T-helper 2 cell treated with Interferon-gamma antibody and Interleukin-4, amounts not matched to agents 5 μg/mL and 100 μg/mL, for 36 hours (primary cell): ENCODE results near the gene DDX10.

Experiments
- DNase-seq: peaks from one replicate; pipeline ENCODE4 v3.0.0; 2021; ENCODE audit warnings: low spot score
- H3K27ac Mint-ChIP-seq: one replicate; pipeline ENCODE4 v1.8.0; 2021; ENCODE audit warnings: mild to moderate bottlenecking, mixed read lengths
- H3K27me3 Mint-ChIP-seq: one replicate; pipeline ENCODE4 v1.8.0; 2021; ENCODE audit warnings: low read depth, mixed read lengths
- H3K36me3 Mint-ChIP-seq: one replicate; pipeline ENCODE4 v1.8.0; 2021; ENCODE audit warnings: low read depth, mixed read lengths
- H3K4me1 Mint-ChIP-seq: one replicate; pipeline ENCODE4 v1.8.0; 2021; ENCODE audit warnings: low read depth, mixed read lengths
- H3K4me3 Mint-ChIP-seq: one replicate; pipeline ENCODE4 v1.8.0; 2022; ENCODE audit warnings: mild to moderate bottlenecking, moderate library complexity, mixed read lengths
- H3K9me3 Mint-ChIP-seq: one replicate; pipeline ENCODE4 v1.8.0; 2021; ENCODE audit warnings: mixed read lengths

DDX10 gene

DNA sequence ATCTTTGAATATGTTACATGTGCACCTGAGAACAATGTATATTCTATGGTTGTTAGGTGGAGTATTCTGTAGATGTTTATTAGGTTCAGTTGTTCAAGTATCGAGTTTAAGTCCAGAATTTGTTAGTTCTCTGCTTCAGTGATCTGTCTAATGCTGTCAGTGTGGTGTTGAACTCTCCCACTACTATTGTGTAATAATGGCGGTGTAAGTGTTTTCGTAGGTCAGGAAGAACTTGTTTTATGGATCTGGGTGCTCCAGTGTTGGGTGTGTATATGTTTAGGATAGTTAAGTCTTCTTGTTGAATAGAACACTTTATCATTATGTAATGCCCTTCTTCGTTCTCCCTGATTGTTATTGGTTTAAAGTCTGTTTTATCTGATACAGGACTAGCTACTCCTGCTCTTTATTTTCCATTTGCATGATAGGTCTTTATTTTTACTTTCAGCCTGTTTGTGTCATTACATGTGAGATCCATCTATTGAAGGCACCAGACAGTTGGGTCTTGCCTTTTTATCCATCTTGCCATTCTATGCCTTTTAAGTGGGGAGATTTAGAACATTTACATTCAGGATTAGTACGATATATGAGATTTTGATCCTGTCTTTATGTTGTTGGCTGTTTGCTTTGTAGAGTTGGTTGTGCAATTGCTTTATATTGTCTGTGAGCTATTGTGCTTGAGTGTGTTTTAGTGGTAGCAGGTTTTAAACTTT is 121.6 kb downstream of the DDX10 start:
- Mint-ChIP-seq H3K27ac (no peak overlapping the region), H3K4me3 (no peak overlapping the region), H3K9me3 (peaks cover 3% of the 10 kb centered on the region), H3K36me3 (peaks cover 2% of the 10 kb centered on the region), H3K4me1 (peaks cover 29% of the 10 kb centered on the region), H3K27me3 (no peaks in the 10 kb centered on the region)
- DNase-seq, result no peak

DNA sequence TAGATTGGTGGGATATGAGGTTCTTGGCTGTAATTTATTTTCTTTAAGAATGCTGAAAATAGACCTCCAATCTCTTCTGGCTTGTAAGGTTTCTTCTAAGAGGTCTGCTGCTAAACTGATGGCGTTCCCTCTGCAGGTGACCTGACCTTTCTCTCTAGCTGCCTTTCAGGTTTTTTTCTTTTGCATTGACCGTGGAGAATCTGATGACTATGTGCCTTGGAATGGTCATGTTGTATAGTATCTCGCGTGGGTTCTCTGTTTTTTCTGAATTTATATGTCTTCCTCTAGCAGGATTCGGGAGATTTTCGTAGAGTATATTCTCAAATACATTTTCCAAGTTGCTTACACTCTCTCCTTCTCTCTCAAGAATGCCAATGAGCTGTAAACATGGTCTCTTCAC is 122.2 kb downstream of the DDX10 start:
- Mint-ChIP-seq H3K27ac (no peak overlapping the region), H3K27me3 (no peaks in the 10 kb centered on the region), H3K4me1 (peaks cover 27% of the 10 kb centered on the region), H3K36me3 (peaks cover 2% of the 10 kb centered on the region), H3K4me3 (no peak overlapping the region), H3K9me3 (peaks cover 3% of the 10 kb centered on the region)
- DNase-seq, result no peak

DNA sequence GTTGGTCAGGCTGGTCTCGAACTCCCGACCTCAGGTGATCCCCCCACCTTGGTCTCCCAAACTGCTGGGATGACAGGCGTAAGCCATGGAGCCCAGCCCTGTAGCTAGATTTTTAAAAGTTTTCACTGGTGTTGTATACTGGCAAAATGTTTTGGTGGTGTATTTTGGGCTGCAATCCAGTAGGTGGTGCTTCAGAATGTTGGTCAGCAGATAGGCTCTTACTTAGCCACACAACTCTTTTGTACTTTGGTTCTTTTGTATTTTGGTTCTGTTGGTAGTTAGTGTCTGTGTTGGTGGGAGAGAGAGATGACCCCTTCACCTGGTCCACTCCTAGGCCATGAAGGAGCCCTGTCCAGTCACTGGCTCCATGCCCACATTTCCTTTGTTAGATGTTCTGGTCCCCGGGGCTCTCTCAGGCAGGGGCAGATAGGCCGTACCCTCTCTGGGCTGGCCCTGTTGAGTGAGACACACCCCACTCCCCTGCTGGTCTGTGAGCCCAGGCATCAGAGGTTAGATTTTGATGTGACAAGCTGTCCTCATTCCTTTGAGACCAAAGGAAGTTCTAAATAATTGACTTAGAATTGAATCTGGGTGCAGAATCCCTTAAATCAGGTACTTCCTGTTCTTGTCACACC is 123.8 kb downstream of the DDX10 start:
- H3K4me3 Mint-ChIP-seq, result no peak overlapping the region
- DNase-seq, result no peak
- peaks cover 24% of the 10 kb centered on the region for H3K4me1 Mint-ChIP-seq
- no peaks in the 10 kb centered on the region for H3K27me3 Mint-ChIP-seq
- no peaks in the 10 kb centered on the region for H3K36me3 Mint-ChIP-seq
- H3K9me3 Mint-ChIP-seq, result no peaks in the 10 kb centered on the region
- H3K27ac Mint-ChIP-seq, result no peak overlapping the region

DNA sequence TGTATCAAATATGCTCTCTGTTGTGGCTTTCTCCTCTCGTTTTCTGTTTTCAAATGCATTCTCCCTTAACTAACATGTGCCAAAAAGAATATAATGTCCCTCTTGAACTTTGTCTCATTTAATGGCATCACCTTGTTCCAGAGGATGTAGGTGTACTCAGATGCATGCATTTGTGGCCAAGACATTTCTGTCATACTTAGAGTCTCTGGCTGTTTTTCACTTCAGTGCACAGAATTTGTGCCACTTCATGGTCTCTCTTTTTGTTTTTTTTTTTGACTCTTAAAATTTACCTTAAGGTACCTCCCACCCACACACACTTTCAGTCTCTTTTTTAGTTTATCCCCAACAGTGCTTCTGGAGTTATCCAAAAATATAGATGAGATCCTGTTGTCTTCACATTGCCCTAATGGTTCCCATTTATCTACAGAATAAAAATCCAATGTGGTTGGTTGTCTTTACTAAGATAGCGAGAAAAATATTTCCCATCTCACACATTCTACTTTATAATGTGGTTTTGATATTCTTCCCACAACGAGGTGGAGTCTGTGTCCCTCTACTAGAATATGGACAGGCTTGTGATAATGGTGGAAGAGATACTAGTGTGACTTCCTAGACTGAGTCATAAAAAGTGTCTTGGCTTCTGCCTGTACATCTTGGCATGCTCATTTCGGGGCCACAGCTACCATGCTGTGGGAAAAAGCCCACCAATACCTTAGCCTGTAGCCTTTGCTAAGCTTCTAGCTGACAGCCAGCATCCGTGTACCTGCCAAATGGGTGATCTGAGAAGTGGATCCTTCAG is 125.8 kb downstream of the DDX10 start:
- no peak overlapping the region for H3K27ac Mint-ChIP-seq
- H3K36me3 Mint-ChIP-seq, result no peaks in the 10 kb centered on the region
- no peak overlapping the region for H3K4me3 Mint-ChIP-seq
- H3K4me1 Mint-ChIP-seq, result peaks cover 12% of the 10 kb centered on the region
- no peaks in the 10 kb centered on the region for H3K27me3 Mint-ChIP-seq
- H3K9me3 Mint-ChIP-seq, result no peaks in the 10 kb centered on the region
- no peak for DNase-seq

DNA sequence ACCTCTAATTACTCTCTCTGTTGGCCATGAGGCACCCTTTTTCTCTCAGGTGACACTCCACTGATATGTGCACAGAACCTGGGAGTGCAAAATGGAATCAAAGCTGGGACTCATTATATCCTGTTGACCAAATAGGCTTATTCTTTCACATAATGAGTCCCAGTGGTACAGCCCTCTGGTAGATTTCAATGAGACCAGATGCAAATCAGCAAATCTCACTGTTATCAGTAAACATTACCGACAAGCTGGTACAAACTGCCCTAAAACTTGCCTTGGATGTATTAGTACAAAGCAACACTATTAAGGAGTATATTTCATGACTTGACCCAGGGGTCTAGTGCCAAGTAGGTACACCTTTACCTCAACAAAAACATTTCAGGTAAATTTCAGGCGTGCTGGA is 128.3 kb downstream of the DDX10 start:
- H3K9me3 Mint-ChIP-seq, result no peaks in the 10 kb centered on the region
- H3K27me3 Mint-ChIP-seq, result no peaks in the 10 kb centered on the region
- no peak overlapping the region for H3K4me3 Mint-ChIP-seq
- H3K27ac Mint-ChIP-seq, result no peak overlapping the region
- DNase-seq, result no peak
- no peaks in the 10 kb centered on the region for H3K36me3 Mint-ChIP-seq
- H3K4me1 Mint-ChIP-seq, result peaks cover 8% of the 10 kb centered on the region

DNA sequence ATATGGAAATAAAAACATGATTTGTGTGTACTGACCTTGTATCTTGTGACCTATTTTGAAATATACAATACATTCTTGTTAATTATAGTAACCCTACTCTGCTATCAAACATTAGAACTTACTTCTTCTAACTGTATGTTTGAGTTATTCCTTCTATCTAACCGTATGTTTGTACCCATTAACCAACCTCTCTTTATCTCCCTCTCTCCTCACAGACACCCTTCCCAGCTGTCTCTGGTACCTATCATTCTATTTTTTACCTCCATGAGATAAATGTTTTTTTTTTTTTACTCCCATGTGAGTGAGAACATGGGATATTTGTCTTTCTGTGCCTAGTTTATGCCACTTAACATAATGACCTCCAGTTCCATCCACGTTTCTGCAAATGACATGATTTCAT is 128.7 kb downstream of the DDX10 start:
- no peak overlapping the region for H3K27ac Mint-ChIP-seq
- H3K9me3 Mint-ChIP-seq, result no peaks in the 10 kb centered on the region
- H3K4me1 Mint-ChIP-seq, result peaks cover 8% of the 10 kb centered on the region
- H3K4me3 Mint-ChIP-seq, result no peak overlapping the region
- H3K36me3 Mint-ChIP-seq, result no peaks in the 10 kb centered on the region
- H3K27me3 Mint-ChIP-seq, result no peaks in the 10 kb centered on the region
- no peak for DNase-seq

DNA sequence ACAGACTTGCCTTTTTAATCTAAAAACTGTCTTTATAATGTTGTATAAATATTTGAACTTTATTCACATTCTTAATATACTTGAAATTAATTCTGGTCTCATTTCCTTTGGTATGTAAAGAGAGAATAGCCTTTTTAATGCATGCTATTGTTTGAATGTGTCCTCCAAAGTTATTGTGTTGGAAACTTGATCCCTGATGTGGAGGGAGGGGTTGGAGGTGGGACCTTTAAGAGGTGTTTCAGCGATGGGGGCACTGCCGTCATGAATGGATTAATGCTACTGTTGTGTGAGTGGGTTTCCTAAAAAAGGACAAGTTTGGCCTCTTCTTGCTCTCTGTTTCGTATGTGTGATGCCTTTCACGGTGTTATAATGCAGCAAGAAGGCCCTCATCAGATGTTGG is 131.7 kb downstream of the DDX10 start:
- Mint-ChIP-seq H3K4me3 (no peak overlapping the region), H3K27ac (no peak overlapping the region), H3K36me3 (no peaks in the 10 kb centered on the region), H3K27me3 (no peaks in the 10 kb centered on the region), H3K9me3 (no peaks in the 10 kb centered on the region), H3K4me1 (no peaks in the 10 kb centered on the region)
- DNase-seq, result no peak

DNA sequence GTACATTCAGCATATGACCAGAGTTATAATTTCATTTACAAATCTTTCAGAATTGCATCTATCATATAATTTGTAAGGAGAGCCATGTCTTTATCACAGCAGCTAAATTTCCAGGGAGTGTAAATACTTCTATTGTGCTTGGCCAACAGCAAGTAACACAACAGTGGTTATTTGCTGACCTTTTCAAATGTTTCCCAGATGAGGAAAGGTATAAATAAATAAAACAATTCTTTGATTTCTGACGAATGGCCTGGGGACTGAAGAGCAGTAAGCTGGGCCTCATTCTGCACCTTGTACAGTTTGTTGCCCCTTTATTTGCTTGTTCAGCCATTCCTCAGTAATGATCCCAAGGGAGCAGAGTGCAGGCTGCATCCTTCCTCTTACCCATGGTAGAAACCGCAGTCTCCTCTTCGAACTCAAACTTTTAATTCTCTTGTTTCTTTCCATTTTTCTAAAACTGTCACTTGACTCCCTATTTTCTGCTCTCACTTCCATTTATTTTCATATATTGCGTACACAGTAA is 132.8 kb downstream of the DDX10 start:
- Mint-ChIP-seq H3K27ac (no peak overlapping the region), H3K4me3 (no peak overlapping the region), H3K27me3 (no peaks in the 10 kb centered on the region), H3K4me1 (no peaks in the 10 kb centered on the region), H3K36me3 (no peaks in the 10 kb centered on the region), H3K9me3 (no peaks in the 10 kb centered on the region)
- DNase-seq, result no peak

DNA sequence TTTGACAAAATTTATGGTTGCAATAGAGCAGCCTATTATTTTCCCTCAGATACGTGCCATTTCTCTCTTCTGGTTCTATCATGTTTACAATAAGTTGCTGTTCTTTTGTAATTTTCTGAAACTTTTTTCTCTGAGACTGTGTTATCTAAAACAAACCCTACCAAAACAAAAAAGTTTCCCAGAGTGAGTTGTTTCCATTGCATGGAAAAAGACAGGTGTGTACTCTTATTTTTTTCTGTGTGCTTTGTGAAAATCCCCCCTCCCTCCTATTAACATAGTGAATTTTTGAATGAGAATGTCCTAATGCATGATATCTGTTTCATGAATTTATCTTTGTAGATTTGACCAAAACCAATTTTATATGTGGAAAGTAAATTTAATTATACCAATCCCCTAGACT is 137.6 kb downstream of the DDX10 start:
- H3K9me3 Mint-ChIP-seq, result no peaks in the 10 kb centered on the region
- H3K27ac Mint-ChIP-seq, result no peak overlapping the region
- no peaks in the 10 kb centered on the region for H3K27me3 Mint-ChIP-seq
- H3K4me3 Mint-ChIP-seq, result no peak overlapping the region
- H3K4me1 Mint-ChIP-seq, result no peaks in the 10 kb centered on the region
- no peak for DNase-seq
- H3K36me3 Mint-ChIP-seq, result peaks cover 4% of the 10 kb centered on the region

DNA sequence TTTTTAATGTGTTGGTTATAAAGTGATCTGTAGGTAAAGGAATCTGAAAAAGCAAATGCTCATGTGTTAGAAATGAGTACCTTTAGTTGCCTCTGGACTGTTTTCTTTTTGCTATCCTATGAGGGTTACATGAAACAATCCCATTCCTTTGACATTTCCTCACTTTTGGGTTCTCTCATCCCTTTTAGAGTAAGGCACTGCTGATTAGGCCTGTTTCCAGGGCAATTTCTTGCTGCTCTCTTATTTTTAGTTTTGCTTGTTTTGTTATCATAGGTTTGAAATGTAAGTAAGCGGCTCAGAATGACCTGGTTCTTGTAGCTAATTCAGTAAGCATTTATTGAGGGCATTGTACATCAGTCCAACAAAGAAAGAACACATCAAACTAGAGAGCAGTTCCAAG is 138.9 kb downstream of the DDX10 start:
- Mint-ChIP-seq H3K4me3 (no peak overlapping the region), H3K27ac (no peak overlapping the region), H3K9me3 (no peaks in the 10 kb centered on the region), H3K4me1 (no peaks in the 10 kb centered on the region), H3K36me3 (peaks cover 4% of the 10 kb centered on the region), H3K27me3 (no peaks in the 10 kb centered on the region)
- DNase-seq, result no peak

DNA sequence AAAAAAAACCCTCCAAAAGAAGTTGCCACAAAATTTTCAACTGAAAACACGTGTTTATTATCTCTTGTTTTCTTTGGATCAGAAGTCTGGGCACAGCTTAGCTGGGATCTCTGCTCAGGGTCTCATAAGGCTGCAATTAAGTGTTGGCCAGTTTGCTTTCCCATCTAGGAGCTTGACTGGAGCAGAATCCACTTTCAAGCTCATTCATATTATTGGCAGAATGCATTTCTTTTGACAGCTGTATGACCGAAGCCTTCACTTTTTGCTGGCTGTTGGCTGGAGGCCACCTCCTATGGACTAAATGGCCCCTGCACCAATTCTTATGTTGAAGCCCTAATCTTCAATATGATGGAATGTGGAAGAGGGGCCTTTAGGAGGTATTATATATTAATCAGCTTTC is 139.6 kb downstream of the DDX10 start:
- no peak overlapping the region for H3K4me3 Mint-ChIP-seq
- no peaks in the 10 kb centered on the region for H3K27me3 Mint-ChIP-seq
- H3K4me1 Mint-ChIP-seq, result peaks cover 4% of the 10 kb centered on the region
- no peak for DNase-seq
- no peaks in the 10 kb centered on the region for H3K9me3 Mint-ChIP-seq
- no peak overlapping the region for H3K27ac Mint-ChIP-seq
- H3K36me3 Mint-ChIP-seq, result peaks cover 5% of the 10 kb centered on the region

DNA sequence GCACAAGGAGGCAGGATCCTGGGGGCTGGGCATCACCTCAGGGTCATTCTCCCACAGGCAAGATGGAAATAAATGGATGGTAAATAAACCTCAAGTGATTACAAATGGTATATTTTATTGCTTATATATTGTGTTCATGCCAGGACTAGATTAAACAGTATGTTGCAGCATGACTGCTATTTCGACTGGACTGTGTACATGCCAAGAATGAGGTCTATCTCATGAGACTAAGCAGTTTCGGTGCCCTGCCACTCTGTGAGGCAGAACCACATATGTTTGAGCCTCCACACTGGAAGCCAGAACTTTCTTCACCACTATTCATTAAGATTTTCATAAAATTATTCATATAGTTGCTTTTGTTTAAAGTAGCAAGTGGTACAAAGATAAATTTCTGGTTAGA is 140.2 kb downstream of the DDX10 start:
- Mint-ChIP-seq H3K4me1 (peaks cover 4% of the 10 kb centered on the region), H3K36me3 (peaks cover 5% of the 10 kb centered on the region), H3K4me3 (no peak overlapping the region), H3K27ac (no peak overlapping the region), H3K27me3 (no peaks in the 10 kb centered on the region), H3K9me3 (no peaks in the 10 kb centered on the region)
- DNase-seq, result no peak

DNA sequence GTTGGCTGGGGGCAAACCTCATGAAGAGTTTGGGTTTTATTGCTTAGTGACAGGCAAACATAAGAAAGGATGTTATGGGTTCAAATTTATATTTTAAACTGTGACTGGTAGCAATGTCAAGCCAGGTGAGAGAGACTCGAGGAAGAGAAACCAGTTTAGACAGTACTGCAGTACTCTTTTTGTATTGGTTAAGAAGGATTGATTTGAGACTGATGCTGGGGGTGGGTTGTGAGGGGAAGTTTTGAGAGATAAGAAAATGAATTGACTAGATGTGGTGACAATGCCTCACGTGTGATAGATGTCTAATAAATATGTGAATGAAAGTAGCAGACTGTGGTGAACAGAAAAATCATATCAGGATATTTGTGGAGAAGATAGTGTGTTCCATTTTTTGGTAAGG is 142.4 kb downstream of the DDX10 start:
- Mint-ChIP-seq H3K27ac (no peak overlapping the region), H3K4me3 (no peak overlapping the region), H3K27me3 (no peaks in the 10 kb centered on the region), H3K9me3 (no peaks in the 10 kb centered on the region), H3K4me1 (peaks cover 4% of the 10 kb centered on the region), H3K36me3 (peaks cover 5% of the 10 kb centered on the region)
- DNase-seq, result no peak

DNA sequence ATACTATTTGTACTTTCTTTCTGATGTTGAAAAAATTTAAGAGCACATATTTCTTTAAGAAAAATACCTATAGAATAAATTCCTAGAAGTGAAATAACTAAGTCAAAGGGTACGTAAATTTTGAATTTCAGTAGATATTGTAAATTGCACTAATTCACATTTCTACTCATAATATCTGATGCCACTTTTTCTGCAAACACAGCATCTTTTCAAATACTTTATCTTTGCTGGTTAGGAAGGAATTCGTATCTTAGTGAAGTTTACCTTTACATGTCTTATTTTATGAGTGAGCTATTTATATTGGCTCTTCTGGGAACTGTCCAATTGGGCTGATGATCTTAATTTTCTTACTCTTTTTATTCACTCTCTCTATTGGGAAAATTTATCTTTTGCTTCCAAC is 148.2 kb downstream of the DDX10 start:
- Mint-ChIP-seq H3K4me3 (no peak overlapping the region), H3K36me3 (peaks cover 2% of the 10 kb centered on the region)

More for the DNA sequence above, 148.2 kb downstream of the DDX10 start:
- H3K9me3 Mint-ChIP-seq, result no peaks in the 10 kb centered on the region
- DNase-seq, result no peak
- H3K4me1 Mint-ChIP-seq, result peaks cover 4% of the 10 kb centered on the region
- H3K27me3 Mint-ChIP-seq, result no peaks in the 10 kb centered on the region
- no peak overlapping the region for H3K27ac Mint-ChIP-seq
